ENCODE measurements around the gene PIK3R2. TPM values are rescaled to one million over a fixed set of nuclear protein-coding genes. Genes with fewer than 3 reads are reported as not detected.

The PIK3R2 gene
- total and polyA plus RNA-seq, 2 of the 8 experiments (the other 6 are each of a cell fraction or from before 2014, with no cell fraction given) = 21.7 to 57.1 TPM

- TF ChIP-seq NRF1 (IDR thresholded peaks at IDR 0.05; ENCODE audit: low read depth, low read length) (no peak), KDM4A (IDR thresholded peaks at IDR 0.05; ENCODE audit: low read depth, low read length, severe bottlenecking) (no peak)
These were observed 4.0 kb downstream of the PIK3R2 start (continued) for GRCh38 chr19:18156841-18157464.
